GM18909 (cell line): ENCODE measurements around the gene IGSF21.

Experiments
- ATAC-seq: cut with Tn5 transposase; IDR thresholded peaks from one replicate; pipeline ENCODE4 v1.9.1; 2021; ENCODE audit warnings: mild to moderate bottlenecking; ENCODE audit not compliant: unreplicated experiment, poor library complexity

Gene IGSF21

DNA sequence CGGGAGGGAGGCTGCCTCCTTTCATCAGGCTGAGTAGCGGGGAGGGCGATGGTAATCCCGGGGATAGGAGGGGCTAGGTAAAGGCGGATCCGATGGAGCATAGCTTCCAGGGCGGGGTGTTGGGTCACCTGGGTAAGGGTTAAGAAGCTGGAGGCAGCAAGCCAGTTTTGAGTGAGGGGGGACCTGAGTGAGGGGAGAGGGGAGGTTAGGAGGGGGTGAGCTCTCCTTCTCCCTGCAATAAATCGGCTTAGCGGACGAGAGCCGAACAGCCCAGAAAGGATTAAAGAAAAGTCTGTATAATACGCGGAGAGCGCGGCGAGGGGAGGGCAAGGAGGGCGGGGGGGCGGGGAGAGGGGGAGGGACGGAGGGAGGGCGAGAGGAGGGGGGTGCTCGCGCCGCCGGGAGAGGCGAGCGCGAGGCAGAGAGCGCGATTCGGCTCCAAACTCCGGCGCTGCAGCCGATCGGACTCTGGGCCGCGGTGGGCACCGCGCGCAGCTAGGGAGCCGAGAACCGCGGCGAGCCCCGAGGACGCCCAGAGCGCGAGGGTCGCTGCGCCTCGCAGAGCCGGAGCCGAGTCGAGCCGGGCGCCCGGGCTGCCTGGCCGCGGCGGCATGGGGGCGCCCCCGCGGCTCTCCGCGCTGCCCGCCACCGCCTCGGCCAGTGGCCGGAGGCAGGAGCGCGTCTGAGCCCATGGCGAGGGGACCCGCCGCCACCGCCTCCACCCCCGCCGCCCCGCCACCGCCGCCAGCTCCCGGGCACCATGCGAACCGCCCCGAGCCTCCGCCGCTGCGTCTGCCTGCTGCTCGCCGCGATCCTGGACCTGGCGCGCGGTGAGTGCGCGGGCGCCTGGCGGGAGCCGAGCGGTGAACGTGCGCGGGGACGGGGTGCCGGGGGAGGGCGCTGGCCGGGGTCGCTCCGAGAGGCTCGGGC lies at the start of gene IGSF21:
Gene IGSF21 (plus strand): TSS at position 430 of the 930 bp plus-strand sequence. CDS start 331 bp downstream, at position 761.
- ATAC-seq: no peak

DNA sequence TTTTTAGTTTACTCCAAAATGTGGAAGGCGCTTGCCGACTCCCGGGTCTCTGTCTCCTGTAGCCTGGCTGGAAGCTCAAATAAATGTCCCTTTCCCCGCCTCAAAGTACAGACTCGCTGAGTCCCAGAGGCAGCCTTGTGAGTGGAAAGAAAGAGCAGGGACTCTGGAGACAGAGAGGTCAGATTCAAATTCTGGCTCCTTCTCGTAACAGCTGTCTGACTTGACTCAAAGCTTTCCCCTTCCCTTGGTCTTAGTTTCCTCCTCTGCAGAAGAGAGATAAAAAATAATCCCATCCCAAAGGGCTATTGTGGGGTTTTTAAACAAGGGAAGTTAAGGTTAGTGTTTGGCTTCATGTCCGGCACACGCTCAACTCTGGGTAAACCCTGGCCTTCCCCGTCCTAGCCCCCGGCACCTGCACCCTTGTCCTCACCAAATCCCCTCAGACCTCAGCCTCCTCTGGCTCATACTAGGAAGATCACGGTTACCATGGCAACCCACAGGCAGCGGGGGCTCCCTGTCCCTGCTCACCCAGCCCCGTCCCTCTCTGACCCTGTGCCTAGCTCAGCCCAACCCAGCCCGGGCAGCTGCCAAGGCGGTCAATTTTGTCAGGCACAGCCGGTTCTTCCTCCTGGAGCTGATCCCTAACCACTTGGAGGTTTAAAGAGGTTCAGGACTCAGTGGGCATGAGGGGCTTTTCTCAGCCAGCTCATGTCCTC lies 49.2 kb upstream of the IGSF21 start:
- ATAC-seq: no peak

DNA sequence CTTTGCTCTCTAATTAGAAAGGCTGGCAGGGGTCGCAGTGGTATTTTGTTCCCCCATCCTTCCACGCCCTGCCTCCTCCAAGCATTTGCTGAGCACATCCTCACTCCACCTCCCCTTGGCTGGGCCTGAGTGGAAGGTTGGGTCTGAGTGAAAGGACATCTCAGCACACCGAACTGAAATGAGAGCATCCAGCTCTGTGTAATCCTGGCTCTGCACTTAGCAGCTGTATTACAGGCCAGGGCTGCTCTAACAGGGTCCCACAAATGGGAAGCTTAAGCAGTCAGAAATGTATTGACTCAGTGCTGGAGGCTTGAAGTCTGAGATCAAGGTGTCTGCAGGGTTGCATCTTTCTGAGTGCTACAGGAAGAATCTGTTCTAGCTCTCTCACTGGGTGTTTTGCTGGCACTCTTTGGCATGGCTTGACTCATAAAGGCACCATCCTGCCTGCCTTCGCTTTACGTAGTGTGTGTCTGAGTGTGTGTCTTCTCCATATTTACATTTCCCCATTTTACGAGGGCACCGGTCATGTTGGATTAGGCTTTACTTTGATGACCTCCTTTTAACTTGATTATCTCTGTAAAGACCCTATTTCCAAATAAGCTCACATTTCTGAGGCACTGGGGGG lies 48.5 kb upstream of the IGSF21 start:
- no peak for ATAC-seq

DNA sequence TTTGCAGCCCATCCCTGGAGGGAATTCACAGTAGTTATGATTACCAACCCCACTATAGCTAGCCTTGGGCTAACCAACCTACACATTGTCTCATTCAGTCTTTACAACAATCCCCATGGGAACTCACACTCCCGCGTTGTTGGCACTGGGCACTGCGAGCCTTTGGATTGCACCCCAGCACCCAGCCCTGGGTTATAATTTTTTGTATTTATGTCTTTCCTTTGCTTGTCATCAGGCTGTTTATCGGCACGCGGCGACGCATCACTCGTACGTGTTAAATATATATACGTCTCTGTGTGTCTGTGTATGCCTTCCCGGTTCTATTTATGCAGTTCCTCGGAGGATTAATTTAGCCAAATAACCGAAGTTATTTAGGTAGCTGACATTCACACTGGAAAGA lies 47.2 kb upstream of the IGSF21 start:
- ATAC-seq: no peak

DNA sequence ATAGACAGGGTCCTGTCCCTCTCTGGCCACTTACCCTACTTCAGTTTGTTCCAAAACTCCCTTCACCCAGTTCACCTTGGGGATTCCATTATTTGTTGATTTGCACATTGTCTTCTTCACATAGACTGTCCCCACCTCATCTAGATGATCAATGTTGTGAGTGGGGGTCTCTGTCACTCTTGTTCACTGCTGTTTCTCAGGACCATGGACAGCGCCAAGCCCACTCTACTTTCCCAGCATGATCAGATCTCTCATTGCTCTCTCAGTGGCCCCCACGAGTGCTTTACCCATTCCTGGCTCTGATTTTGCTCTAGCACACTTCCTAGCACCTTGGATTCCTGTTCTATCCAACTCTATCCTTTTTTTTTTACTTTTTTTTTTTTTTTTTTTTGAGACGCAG lies 45.4 kb upstream of the IGSF21 start:
- ATAC-seq: no peak

DNA sequence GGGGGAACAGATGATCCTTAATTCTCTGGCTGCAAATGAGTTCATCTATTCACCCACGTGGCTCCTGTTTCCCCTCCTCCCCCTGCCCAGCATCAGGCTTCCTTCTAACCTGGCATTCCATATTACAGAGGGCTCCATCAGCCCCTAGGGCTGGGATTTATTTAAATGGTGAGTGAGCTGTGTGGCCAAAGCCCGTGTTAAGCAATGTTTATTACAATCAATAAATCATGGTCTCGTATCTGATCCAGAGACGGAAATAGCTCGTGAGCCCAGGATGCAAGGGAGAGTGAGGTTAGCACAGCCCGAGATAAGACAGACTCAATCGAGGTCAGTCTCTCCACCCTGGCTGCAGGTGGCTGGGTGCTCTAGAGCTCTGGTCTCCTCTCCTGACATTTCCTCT lies 43.1 kb upstream of the IGSF21 start:
- no peak for ATAC-seq

DNA sequence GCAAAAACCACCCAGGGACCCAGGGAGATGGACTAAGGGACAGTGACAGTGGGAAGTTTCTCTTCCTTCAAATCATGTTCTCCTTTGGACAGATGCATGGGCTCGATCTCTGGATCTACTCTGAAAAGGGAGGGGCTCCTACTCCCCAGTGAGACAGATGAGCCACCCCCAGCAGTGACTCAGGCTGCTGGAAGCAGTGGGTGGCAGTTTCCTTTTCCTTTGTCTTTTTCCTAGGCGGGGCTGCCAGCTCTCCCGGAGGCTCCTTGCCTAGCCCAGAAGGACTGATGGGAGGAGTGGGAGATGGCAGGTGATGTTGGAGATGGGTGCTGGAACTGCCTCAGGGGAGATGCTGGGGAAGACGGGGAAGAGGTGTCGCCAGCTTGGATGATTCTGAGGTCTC lies 41.0 kb upstream of the IGSF21 start:
- ATAC-seq: no peak

DNA sequence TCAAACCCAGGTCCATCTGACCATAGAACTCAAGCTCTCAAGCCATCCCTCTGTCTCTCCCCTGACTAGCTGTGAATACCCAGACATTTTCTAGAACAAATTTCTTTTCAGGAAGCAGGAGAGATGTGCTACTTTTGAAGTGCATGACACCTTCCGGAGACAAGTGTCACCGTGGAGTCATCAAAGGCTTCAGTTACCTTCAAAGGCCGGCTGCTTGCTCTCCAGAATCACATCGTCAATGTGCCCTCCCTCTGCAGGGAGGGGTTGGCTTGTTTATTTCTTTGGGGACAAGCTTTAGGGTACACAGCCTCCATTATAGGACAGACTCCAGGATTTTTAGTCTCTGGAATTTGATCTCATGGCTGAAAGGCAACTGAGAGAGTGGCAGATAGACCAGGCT lies 37.7 kb upstream of the IGSF21 start:
- no peak for ATAC-seq

DNA sequence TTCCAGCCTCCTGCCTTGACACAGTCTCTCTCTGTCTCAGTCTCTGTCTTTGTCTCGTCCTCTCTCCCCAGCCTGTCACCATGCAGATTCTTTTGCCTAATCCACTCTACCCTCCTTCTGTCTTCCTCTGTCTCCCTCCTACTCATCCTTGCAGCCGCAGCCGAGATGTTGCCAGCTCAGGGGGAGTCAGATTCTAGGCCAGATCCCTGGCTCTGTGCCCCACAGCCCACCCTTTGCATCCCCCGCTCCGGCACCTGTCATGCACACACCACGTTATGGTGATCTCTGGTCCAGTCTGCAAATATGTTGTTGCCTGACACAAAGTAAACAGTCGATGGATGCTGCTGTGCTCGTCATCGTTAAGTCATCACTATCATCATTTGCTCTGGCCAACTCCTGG lies 35.5 kb upstream of the IGSF21 start:
- ATAC-seq: no peak

DNA sequence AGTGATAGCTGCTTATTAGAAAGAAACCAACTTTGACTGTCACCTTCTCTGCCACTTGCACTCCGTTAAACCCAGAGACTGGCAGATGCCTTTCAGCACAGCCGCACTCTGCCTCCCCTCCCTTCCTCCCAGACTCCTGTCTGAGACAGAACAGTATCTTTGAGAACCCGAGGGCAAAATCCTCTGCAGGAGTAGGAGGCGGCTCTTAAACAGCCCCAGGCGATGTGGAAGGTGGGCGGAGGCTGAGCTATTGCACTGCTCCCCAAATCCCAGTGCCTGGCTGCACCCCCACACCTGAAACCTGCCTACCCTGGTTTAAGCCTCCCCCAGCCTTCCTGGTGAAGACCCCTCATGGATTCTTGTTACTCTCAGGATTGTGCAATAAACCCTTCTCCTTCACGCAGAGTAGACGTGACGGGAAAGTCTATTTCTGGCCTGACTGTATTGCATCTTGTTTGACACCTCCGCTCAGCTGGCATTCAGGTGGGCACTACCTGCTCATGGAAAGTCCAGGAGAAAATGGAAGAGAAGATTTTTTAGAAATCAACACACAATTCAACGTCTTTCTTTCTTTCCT lies 34.4 kb upstream of the IGSF21 start:
- no peak for ATAC-seq

DNA sequence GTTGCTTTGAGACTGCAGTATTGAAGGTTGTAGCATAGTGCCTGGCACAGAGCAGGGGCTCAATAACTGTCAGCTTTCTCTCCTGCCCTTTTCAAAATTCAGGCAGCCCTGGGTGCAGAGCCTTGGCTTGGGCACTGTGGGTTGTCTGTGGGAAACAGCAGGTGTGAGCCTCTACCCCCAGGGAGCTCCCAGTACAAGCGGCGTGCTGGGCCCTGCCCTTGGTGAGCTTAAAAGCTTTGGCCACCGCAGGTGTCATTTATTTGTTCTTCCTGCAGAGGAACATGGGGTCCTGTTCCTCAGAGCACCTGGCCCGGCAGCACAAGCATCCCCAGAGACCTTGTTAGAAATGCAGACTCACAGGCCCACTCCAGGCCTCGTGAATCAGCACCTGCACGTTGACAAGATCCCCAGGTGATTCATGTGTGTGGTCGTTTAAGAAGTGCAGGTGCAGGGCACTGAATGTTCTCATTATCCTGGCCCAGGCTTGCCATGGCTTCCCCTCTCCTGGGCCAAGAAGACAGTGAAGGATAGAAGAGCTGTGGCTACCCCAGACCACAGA lies 29.9 kb upstream of the IGSF21 start:
- ATAC-seq: no peak

DNA sequence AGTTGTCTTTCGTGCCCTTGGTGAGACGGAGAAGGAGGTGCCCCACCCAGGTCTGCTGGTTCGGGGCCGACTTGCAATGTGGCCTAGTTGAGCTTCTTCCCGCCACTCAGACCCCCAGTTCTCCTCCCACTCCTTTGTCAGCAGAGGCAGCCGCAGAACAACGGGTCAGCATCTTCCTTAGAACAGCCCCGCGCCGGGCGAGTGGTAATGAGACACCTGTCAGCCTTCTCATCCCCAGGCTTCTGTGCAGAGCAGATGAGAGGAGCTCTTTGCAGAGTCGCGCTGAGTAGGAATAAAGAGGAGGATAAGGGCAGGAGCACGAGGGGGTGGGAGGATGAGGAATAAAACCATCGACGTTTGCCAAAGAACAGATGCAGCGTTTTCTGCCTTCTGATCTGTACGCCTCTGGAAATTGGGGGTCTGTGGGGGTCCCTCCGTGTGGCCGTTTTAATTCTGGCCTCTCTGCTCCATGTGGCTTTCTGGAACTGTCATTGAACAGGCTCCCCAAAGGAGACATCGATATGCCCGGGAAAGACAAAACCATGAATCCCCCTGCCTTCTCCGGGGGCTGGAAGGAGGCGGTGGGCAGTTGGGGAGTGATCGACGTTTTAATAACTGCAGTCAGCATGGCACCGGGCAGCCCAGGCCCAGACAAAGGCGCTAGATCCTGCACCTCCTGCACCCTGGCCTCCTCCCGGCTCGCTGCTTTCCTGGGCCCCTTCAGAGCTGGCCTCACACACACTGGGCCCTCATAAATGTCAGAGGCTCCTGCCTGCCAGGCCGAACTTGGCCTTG lies 27.5 kb upstream of the IGSF21 start:
- ATAC-seq: no peak

DNA sequence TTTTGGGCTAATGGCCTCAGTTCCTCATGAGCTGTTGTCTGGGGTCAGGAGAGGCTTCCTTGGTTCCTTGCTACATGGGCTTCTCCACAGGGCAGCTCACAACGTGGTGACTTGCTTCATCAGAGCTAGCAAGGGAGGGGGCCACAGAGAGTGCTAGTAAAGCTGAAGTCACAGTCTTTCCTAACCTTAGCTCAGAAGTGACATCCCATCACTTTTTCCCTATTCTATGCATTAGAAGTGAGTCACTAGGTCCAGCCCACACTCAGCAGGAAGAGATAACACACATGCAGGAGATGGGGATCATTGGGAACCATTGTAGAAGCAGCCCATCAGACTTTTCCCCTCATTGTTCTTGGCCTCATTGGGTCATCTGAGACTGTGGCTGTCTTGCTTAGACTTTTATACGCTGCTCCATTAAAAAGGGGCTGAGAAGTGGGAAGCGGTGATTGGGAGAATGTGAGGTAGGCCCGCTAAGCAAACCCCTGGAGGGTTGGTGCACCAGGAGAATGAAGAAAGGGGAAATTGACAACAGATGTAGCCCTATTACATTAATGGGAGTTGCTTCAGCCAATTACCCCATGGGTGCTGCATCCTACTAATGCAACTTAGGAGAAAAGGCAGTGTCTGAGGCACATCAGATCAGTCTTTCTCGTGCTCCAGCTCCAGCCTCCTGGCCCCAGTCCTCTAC lies 22.1 kb upstream of the IGSF21 start:
- ATAC-seq: no peak

DNA sequence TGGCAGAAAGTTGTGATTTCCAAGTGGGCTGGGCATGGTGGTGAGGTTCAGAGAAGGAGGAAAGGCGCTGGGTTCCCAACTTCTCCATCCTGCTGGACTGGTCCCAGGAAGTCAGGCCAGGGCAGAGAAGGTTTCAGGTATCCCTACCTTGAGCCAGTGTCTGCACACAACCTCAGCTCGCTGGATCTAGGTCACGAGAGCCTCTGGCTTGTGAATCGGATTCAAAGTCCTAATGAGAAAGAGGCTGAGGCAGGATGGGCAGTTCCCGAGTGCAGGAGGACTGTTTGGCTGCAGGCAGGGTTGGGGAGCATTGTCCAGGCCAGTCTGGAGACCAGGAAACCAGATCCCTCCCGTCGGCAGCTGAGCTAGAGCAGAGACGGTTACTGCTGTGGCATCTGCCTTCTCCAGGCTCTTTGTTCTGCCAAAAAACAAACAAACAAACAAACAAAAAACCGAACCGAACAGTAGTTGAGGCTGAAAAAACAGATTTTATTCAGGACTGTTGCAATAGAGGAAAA lies 19.5 kb upstream of the IGSF21 start:
- no peak for ATAC-seq

DNA sequence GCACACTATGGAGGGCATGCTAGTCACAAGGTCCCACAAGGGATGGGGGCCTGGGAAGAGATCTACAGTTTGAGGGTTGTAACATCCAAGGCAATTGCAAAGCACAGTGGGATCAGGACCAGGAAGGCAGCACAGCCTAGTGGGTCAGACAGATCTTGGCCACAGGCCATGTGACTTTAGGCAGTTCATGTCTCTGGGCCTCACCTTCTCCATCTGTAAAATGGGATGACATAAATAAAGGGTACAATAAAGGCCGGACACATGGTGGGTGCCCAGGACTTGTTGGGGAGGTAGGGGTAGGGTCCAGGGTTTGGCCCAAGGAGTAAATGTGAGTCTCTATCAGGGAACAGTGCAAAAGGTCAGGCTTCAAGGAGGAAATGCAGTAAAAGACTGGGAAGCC lies 18.1 kb upstream of the IGSF21 start:
- no peak for ATAC-seq

DNA sequence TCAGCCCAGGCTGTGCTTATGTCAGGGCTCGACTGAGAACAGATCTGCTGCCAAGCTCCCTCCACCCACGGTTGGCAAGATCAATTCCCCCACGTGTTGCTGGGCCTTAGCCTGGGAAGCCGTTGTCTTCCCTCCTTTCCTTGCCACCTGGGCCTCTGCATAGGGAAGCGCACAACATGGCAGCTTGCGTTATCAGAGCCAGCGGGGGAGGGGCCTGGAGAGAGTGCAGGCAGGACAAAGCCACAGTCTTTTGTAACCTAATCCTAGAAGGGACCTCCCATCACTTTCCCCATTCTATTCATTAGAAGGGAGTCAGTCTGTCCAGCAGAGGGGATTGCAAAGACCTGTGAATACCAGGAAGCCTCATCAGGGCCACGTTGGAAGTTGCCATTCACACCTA lies 17.0 kb upstream of the IGSF21 start:
- no peak for ATAC-seq

DNA sequence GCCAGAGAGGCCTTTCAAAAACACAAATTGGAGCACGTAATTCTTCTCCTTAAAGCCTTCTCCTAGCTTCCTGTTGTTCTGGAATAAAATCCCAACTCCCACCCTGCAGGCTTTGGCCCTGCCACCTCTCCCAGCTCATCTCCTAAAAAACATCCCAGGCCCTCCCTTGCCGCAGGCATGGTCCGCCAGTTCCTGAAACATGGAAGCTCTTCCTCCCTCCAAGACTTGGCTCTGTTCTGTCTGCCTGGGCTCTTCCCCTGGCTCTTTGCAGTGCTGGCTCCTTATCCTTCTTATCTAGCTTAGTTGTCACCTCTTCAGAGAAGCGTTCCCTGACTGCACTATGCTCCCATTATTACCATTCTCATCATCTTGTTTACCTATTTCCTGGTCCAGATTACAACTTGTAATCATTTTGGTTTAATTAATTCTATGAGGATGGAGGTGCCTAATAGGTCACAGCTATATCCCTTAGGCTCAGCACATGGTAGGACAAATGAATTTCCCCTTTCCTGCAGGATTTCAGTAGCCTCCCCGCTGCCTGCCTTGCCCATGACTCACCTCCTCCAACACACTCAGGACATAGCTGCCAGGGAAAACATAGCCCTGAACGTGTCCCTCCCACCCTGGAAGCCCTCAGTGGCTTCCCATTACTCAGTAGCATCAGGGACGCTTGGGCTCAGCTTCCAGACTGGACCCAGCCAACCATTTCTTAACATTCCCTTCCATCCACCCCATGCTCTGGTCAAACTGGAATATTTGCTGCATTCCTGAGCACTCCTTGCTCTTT lies 15.7 kb upstream of the IGSF21 start:
- no peak for ATAC-seq

DNA sequence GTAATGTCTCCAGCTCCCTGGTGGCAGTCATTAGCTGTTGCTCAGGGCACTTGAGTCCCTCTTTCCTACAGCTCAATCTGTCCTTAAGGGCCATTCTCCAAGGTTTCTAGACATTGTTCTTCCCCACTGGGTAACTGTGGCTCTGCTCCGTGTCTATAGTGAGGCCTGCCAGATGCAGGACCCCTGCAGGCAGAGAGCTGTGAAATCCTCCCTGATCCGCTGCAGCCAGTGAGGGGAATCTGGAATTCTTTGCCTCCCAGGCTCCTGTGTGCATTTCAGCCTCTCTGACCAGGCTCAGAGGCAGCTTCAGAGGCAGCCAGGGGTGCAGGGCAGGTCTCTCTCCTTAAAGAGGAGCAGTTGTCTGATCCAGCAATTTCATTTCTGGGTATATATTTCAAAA lies 14.4 kb upstream of the IGSF21 start:
- ATAC-seq: no peak
